Liver (tissue), 9 donors: ENCODE data around the gene EVL. TPM values are rescaled to one million over a fixed set of nuclear protein-coding genes. Genes with fewer than 3 reads are reported as not detected.

Experiments
- DNase-seq: peaks from one replicate; pipeline ENCODE4 v3.0.0-alpha.2; 2017; ENCODE audit warnings: low spot score
- H3K27ac ChIP-seq, 2 donors: one replicate each; pipeline ENCODE4 v1.7.0; 2013; ENCODE audit warnings: inconsistent platforms in 2 of 2, low read length in 2 of 2, control low read depth in 1 of 2, low read depth in 1 of 2, mild to moderate bottlenecking in 1 of 2
- H3K27me3 ChIP-seq, 4 donors: one replicate each; pipeline versions ENCODE4 v1.6.1 to v1.7.0; 2013; ENCODE audit warnings: low read length in 3 of 4, inconsistent platforms in 1 of 4, mild to moderate bottlenecking in 1 of 4, moderate library complexity in 1 of 4; ENCODE audit not compliant: control insufficient read depth in 4 of 4, insufficient read depth in 4 of 4
- H3K36me3 ChIP-seq, 4 donors: one replicate each; pipeline versions ENCODE4 v1.6.1 to v1.7.0; 2013; ENCODE audit warnings: low read length in 3 of 4, mild to moderate bottlenecking in 3 of 4, low read depth in 1 of 4, moderate library complexity in 1 of 4; ENCODE audit not compliant: control insufficient read depth in 4 of 4, insufficient read depth in 3 of 4
- H3K4me1 ChIP-seq, 4 donors: one replicate each; pipeline versions ENCODE4 v1.6.1 to v1.7.0; 2013; ENCODE audit warnings: low read length in 3 of 4, mild to moderate bottlenecking in 3 of 4, moderate library complexity in 1 of 4; ENCODE audit not compliant: control insufficient read depth in 4 of 4, insufficient read depth in 4 of 4
- H3K4me3 ChIP-seq, 3 donors: one replicate each; pipeline versions ENCODE4 v1.6.1 to v1.7.0; 2013; ENCODE audit warnings: low read length in 3 of 3, control low read depth in 1 of 3, low read depth in 1 of 3, mild to moderate bottlenecking in 1 of 3
- H3K9ac ChIP-seq, 2 donors: one replicate each; pipeline ENCODE4 v1.7.0; 2013; ENCODE audit warnings: low read length in 2 of 2, mild to moderate bottlenecking in 2 of 2, moderate library complexity in 2 of 2, control low read depth in 1 of 2, low read depth in 1 of 2
- H3K9me3 ChIP-seq, 4 donors: one replicate each; pipeline versions ENCODE4 v1.6.1 to v1.7.0; 2013; ENCODE audit warnings: low read length in 3 of 4; ENCODE audit not compliant: control insufficient read depth in 4 of 4
- ATF3 ChIP-seq: IDR thresholded peaks from 2 replicates; pipeline ENCODE4 v1.6.1; 2016; ENCODE audit warnings: antibody characterized with exemption
- CTCF ChIP-seq: fragments of 150-350 bp; IDR thresholded peaks from 2 replicates; pipeline ENCODE4 v1.5.1; 2017; ENCODE audit warnings: improper control_type of control experiment, low read depth, low read length; ENCODE audit not compliant: missing input control
- EGR1 ChIP-seq, 2 donors: IDR thresholded peaks; 2 replicates each; pipeline ENCODE4 v1.6.1; 2016 to 2018; ENCODE audit warnings: antibody characterized with exemption in 2 of 2, low read depth in 2 of 2
- FOXA1 ChIP-seq: IDR thresholded peaks from 2 replicates; pipeline ENCODE4 v1.6.1; 2016; ENCODE audit warnings: antibody characterized with exemption
- FOXA2 ChIP-seq: IDR thresholded peaks from 2 replicates; pipeline ENCODE4 v1.6.1; 2016; ENCODE audit warnings: antibody characterized with exemption
- GABPA ChIP-seq, 2 donors: IDR thresholded peaks in 1 of 2; conservative IDR thresholded peaks in 1 of 2; 2 replicates each; pipeline ENCODE4 v1.6.1; 2016; ENCODE audit warnings: antibody characterized with exemption in 2 of 2, mild to moderate bottlenecking in 1 of 2, moderate library complexity in 1 of 2
- HNF4A ChIP-seq, 2 donors: conservative IDR thresholded peaks; 2 replicates each; pipeline ENCODE4 v1.6.1; 2016; ENCODE audit warnings: antibody characterized with exemption in 2 of 2, mild to moderate bottlenecking in 2 of 2
- HNF4G ChIP-seq: IDR thresholded peaks from 2 replicates; pipeline ENCODE4 v1.6.1; 2016; ENCODE audit warnings: antibody characterized with exemption
- JUND ChIP-seq, 2 donors: IDR thresholded peaks; 2 replicates each; pipeline ENCODE4 v1.6.1; 2016; ENCODE audit warnings: antibody characterized with exemption in 2 of 2
- NR2F2 ChIP-seq: IDR thresholded peaks from 2 replicates; pipeline ENCODE4 v1.6.1; 2016; ENCODE audit warnings: antibody characterized with exemption
- RAD21 ChIP-seq, 2 donors: IDR thresholded peaks; 2 replicates each; pipeline ENCODE4 v1.6.1; 2016; ENCODE audit warnings: antibody characterized with exemption in 2 of 2, mild to moderate bottlenecking in 2 of 2
- REST ChIP-seq: IDR thresholded peaks from 2 replicates; pipeline ENCODE4 v1.6.1; 2016; ENCODE audit warnings: antibody characterized with exemption, mild to moderate bottlenecking
- RXRA ChIP-seq, 2 donors: IDR thresholded peaks; 2 replicates each; pipeline ENCODE4 v1.6.1; 2017 to 2018; ENCODE audit warnings: antibody characterized with exemption in 2 of 2, mild to moderate bottlenecking in 1 of 2
- SP1 ChIP-seq: IDR thresholded peaks from 2 replicates; pipeline ENCODE4 v1.6.1; 2018; ENCODE audit warnings: antibody characterized with exemption, mild to moderate bottlenecking
- TAF1 ChIP-seq: conservative IDR thresholded peaks from 2 replicates; pipeline ENCODE4 v1.6.1; 2016; ENCODE audit warnings: antibody characterized with exemption, mild to moderate bottlenecking
- YY1 ChIP-seq: IDR thresholded peaks from 2 replicates; pipeline ENCODE4 v1.6.1; 2016; ENCODE audit warnings: antibody characterized with exemption, mild to moderate bottlenecking
- WGBS: extraction: QIAGEN DNeasy Blood & Tissue Kit; methylation state at CpG from one replicate; pipeline ENCODE4 v1.1.7; 2013; 5-methylcytosine and 5-hydroxymethylcytosine counted together
- polyA plus RNA-seq, 2 donors: library from polyadenylated mRNA; stranded (reverse) in 1 of 2; unstranded in 1 of 2; fragments of 200-250 nt in 1 of 2; fragments of >200 nt in 1 of 2; fragmentation: Nextera tagmentation in 1 of 2; extraction: Ambion mirVana in 1 of 2; gene quantifications; one replicate each; pipeline versions ENCODE4 v1.2.1 to v1.2.3, GENCODE V29; 2013 to 2015
- total RNA-seq, 2 donors: library from RNA; depleted of rRNA; stranded (reverse); fragments of >200 nt; gene quantifications; one replicate each; pipeline ENCODE4 v1.2.3, GENCODE V29; 2014
- TF ChIP-seq, protein P1 (sequence below): IDR thresholded peaks from 2 replicates; pipeline ENCODE4 v1.6.1; 2016; ENCODE audit warnings: antibody characterized with exemption
- TF ChIP-seq, protein P2 (sequence below): IDR thresholded peaks from 2 replicates; pipeline ENCODE4 v1.6.1; 2016; ENCODE audit warnings: antibody characterized with exemption
- donor health status: healthy.
- donor health status: healthy.
- donor health status: healthy.
- donor health status: healthy.
- donor health status: healthy.

The EVL gene
- total and polyA plus RNA-seq, 4 donors, result 11.3 to 85.9 (median 33.9) TPM

DNA sequence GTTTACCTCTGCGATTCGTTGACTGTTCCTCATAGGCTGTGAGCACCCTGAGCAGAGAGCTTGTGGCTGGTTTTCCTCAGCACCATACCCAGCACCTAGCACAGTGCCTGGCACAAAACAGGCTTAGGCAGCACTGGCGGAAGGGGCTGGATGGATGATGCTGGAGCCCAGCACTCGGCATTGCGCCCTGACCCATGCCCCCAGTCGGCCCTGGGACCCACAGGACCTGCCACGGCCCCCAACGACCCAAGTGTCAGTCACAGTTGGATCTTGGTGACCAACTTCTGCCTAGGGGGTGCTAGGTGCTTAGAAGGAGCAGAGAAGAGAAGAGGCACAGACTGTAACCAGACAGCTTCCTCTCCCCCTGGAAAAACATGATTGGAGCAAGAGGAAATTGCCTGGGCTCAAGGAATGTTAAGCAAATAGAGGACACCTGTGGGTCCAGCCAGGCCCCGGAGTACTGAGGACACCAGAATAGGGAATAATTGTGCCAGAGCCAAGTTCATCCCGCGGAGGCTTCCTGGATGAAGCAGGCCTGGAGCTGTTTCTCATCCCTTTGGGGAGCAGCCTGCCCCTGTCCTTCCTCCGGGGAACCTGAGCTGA lies 62.7 kb downstream of the EVL start:
- no peak for DNase-seq
- H3K27ac ChIP-seq, result no peak overlapping the region
- H3K9ac ChIP-seq, result no peak overlapping the region
- H3K36me3 ChIP-seq, result peaks cover 12 to 52% (median 16%) of the 10 kb centered on the region in 4 donors
- no peaks in the 10 kb centered on the region for H3K4me1 ChIP-seq
- 93% methylated on average over 12 of the region's 12 CpGs for WGBS
- no peaks in the 10 kb centered on the region for H3K9me3 ChIP-seq
- no peak for TF ChIP-seq YY1
- no peak for TF ChIP-seq FOXA1
- no peak for TF ChIP-seq HNF4A (conservative IDR thresholded peaks at IDR 0.05)
- no peak for TF ChIP-seq GABPA (IDR thresholded peaks at IDR 0.05 in 1 of 2, conservative IDR thresholded peaks at IDR 0.05 in 1 of 2)
- no peak for TF ChIP-seq FOXA2
- no peak for TF ChIP-seq ATF3
- TF ChIP-seq RAD21 (IDR thresholded peaks at IDR 0.05), result no peak
- TF ChIP-seq, protein P1, sequence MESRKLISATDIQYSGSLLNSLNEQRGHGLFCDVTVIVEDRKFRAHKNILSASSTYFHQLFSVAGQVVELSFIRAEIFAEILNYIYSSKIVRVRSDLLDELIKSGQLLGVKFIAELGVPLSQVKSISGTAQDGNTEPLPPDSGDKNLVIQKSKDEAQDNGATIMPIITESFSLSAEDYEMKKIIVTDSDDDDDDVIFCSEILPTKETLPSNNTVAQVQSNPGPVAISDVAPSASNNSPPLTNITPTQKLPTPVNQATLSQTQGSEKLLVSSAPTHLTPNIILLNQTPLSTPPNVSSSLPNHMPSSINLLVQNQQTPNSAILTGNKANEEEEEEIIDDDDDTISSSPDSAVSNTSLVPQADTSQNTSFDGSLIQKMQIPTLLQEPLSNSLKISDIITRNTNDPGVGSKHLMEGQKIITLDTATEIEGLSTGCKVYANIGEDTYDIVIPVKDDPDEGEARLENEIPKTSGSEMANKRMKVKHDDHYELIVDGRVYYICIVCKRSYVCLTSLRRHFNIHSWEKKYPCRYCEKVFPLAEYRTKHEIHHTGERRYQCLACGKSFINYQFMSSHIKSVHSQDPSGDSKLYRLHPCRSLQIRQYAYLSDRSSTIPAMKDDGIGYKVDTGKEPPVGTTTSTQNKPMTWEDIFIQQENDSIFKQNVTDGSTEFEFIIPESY, result no peak
- TF ChIP-seq SP1, result no peak
- no peak for TF ChIP-seq REST
- TF ChIP-seq EGR1 (IDR thresholded peaks at IDR 0.05; ENCODE audit: low read depth in 2 of 2), result no peak
- TF ChIP-seq JUND (IDR thresholded peaks at IDR 0.05), result no peak
- TF ChIP-seq RXRA (IDR thresholded peaks at IDR 0.05), result no peak
- TF ChIP-seq CTCF, result no peak
- TF ChIP-seq HNF4G, result no peak
- no peak for TF ChIP-seq NR2F2
- TF ChIP-seq, protein P2, sequence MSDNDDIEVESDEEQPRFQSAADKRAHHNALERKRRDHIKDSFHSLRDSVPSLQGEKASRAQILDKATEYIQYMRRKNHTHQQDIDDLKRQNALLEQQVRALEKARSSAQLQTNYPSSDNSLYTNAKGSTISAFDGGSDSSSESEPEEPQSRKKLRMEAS, result no peak
- no peak for TF ChIP-seq TAF1
- no peaks in the 10 kb centered on the region for H3K27me3 ChIP-seq
- no peak overlapping the region for H3K4me3 ChIP-seq
